GM18907 (cell line): ENCODE data around the gene BLCAP.

Source experiments
- ATAC-seq: cut with Tn5 transposase; IDR thresholded peaks from one replicate; pipeline ENCODE4 v1.9.1; 2021; ENCODE audit warnings: mild to moderate bottlenecking, moderate library complexity; ENCODE audit not compliant: unreplicated experiment

The BLCAP gene

GRCh38 chr20:37518059-37518458 lies 9.6 kb downstream of the BLCAP start:
- ATAC-seq: no peak

GRCh38 chr20:37516811-37517750 lies 10.6 kb downstream of the BLCAP start:
- no peak for ATAC-seq

- ATAC-seq: no peak
Measured at GRCh38 chr20:37515876-37516275, 11.8 kb downstream of the BLCAP start.

GRCh38 chr20:37513779-37514359 lies 13.8 kb downstream of the BLCAP start:
- ATAC-seq: no peak

GRCh38 chr20:37511610-37512275 lies 15.9 kb downstream of the BLCAP start:
- no peak for ATAC-seq

- ATAC-seq: no peak
Measured at GRCh38 chr20:37510226-37510625, 17.4 kb downstream of the BLCAP start.

GRCh38 chr20:37506152-37506725 lies 21.4 kb downstream of the BLCAP start:
- no peak for ATAC-seq

- ATAC-seq: no peak
Measured at GRCh38 chr20:37505263-37506151, 22.2 kb downstream of the BLCAP start.

GRCh38 chr20:37504404-37505096 lies 23.1 kb downstream of the BLCAP start:
- ATAC-seq: no peak

GRCh38 chr20:37503256-37503927 lies 24.3 kb downstream of the BLCAP start:
- ATAC-seq: no peak

- no peak for ATAC-seq
Measured at GRCh38 chr20:37502654-37503053, 25.0 kb downstream of the BLCAP start.

GRCh38 chr20:37501940-37502339 lies 25.7 kb downstream of the BLCAP start:
- no peak for ATAC-seq

- no peak for ATAC-seq
Measured at GRCh38 chr20:37500311-37500710, 27.4 kb downstream of the BLCAP start.

GRCh38 chr20:37498066-37498665 lies 29.5 kb downstream of the BLCAP start:
- ATAC-seq: no peak

- no peak for ATAC-seq
Measured at GRCh38 chr20:37494796-37495195, 32.9 kb downstream of the BLCAP start.

GRCh38 chr20:37494301-37494700 lies 33.4 kb downstream of the BLCAP start:
- no peak for ATAC-seq

- ATAC-seq: no peak
Measured at GRCh38 chr20:37492945-37493344, 34.7 kb downstream of the BLCAP start.

GRCh38 chr20:37492096-37492625 lies 35.5 kb downstream of the BLCAP start:
- no peak for ATAC-seq
